Peyer's patch (tissue), 4 donors: ENCODE results near the gene GPR37L1.

Experiments
- POLR2A ChIP-seq, 2 donors: fragments of 450-650 bp; IDR thresholded peaks; one replicate each; pipeline ENCODE4 v1.5.1; 2017; ENCODE audit warnings: antibody characterized with exemption in 2 of 2, mild to moderate bottlenecking in 2 of 2, moderate library complexity in 2 of 2
- TF ChIP-seq, protein P1 (sequence below), 6 experiments: fragments of 450-650 bp in 4 of 6; fragments of 200-600 bp in 2 of 6; sonication (generic) in 1 of 6; IDR thresholded peaks; one replicate each; pipeline ENCODE4 v1.5.1; 2017 to 2019; ENCODE audit warnings: antibody characterized with exemption in 6 of 6, mild to moderate bottlenecking in 3 of 6, moderate library complexity in 1 of 6

DNA sequence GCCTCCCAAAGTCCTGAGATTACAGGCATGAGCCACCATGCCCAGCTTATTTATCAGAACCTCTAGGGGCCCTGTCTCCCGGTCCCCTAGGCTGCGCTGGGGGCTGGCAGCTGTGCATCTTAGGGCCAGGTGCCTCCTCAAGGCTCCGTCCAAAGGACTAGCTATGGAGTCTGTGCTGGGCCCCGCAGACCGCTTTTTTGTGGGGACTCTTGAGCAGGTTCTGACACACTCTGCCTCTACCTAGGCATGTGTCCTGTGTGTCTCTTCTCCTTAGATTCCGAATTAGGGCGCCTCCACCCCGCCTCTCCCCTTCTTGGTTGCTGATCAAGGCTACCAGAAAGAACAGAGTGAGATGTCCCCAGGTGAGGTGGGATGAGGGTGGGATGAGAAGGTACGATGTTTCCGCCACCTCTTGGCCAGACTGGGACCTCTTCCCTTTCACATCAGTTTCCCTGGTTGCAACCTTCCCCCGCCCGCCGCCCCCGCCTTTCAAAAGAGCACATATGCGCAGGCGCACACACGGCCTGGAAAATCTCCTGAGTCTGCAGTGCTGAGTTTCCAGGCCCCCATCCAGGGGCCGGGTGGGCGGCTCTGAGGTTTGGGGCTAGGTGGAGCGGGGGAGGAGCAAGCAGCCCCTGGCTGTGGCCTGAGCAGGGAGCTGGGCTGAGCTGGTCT is 42.7 kb downstream of the GPR37L1 start:
- TF ChIP-seq, protein P1, sequence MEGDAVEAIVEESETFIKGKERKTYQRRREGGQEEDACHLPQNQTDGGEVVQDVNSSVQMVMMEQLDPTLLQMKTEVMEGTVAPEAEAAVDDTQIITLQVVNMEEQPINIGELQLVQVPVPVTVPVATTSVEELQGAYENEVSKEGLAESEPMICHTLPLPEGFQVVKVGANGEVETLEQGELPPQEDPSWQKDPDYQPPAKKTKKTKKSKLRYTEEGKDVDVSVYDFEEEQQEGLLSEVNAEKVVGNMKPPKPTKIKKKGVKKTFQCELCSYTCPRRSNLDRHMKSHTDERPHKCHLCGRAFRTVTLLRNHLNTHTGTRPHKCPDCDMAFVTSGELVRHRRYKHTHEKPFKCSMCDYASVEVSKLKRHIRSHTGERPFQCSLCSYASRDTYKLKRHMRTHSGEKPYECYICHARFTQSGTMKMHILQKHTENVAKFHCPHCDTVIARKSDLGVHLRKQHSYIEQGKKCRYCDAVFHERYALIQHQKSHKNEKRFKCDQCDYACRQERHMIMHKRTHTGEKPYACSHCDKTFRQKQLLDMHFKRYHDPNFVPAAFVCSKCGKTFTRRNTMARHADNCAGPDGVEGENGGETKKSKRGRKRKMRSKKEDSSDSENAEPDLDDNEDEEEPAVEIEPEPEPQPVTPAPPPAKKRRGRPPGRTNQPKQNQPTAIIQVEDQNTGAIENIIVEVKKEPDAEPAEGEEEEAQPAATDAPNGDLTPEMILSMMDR (IDR thresholded peaks at IDR 0.05), result no peak
- TF ChIP-seq POLR2A (IDR thresholded peaks at IDR 0.05), result no peak
